GM21529 (cell line): Measurements from ENCODE around the gene POLR1G.
"Not testable (repeated sequence)": the region's sequence is repeated elsewhere in the genome, so short reads cannot be mapped to it uniquely, and the experiment has no call there.

ENCODE experiments used
- ATAC-seq: cut with Tn5 transposase; IDR thresholded peaks from one replicate; pipeline ENCODE4 v1.9.1; 2021; ENCODE audit not compliant: unreplicated experiment

The POLR1G gene

GRCh38 chr19:45419895-45420294, 13.5 kb downstream of the POLR1G start:
- no peak for ATAC-seq

GRCh38 chr19:45420356-45420755, 13.9 kb downstream of the POLR1G start:
- ATAC-seq = no peak

GRCh38 chr19:45420871-45421270, 14.4 kb downstream of the POLR1G start:
- no peak for ATAC-seq

GRCh38 chr19:45421947-45422498, 15.6 kb downstream of the POLR1G start:
- no peak for ATAC-seq

- no peak for ATAC-seq
These were observed 16.7 kb downstream of the POLR1G start for GRCh38 chr19:45423033-45423588.

- ATAC-seq = peak; percentile 63
These were observed 17.2 kb downstream of the POLR1G start, which contains the start of gene ERCC1 for GRCh38 chr19:45423589-45424190. ERCC1 (minus strand) TSS chr19:45423917; CDS start chr19:45423374, 543 bp downstream.

- peak; percentile 9 for ATAC-seq
These were observed 18.0 kb downstream of the POLR1G start for GRCh38 chr19:45424191-45425058.

- ATAC-seq = no peak
These were observed 22.2 kb downstream of the POLR1G start for GRCh38 chr19:45428384-45429231.

GRCh38 chr19:45429896-45430295, 23.5 kb downstream of the POLR1G start:
- ATAC-seq = not testable (repeated sequence)

- ATAC-seq = not testable (repeated sequence)
These were observed 24.6 kb downstream of the POLR1G start for GRCh38 chr19:45431008-45431407.

- not testable (repeated sequence) for ATAC-seq
These were observed 26.1 kb downstream of the POLR1G start for GRCh38 chr19:45432543-45432942.

- ATAC-seq = no peak
These were observed 30.9 kb downstream of the POLR1G start for GRCh38 chr19:45437328-45437727.

GRCh38 chr19:45439190-45439568, 32.7 kb downstream of the POLR1G start:
- no peak for ATAC-seq

- ATAC-seq = peak; percentile 53
These were observed 33.3 kb downstream of the POLR1G start for GRCh38 chr19:45439569-45440258.

- no peak for ATAC-seq
These were observed 33.8 kb downstream of the POLR1G start for GRCh38 chr19:45440259-45440638.

- no peak for ATAC-seq
These were observed 34.6 kb downstream of the POLR1G start for GRCh38 chr19:45440873-45441654.

GRCh38 chr19:45442408-45442777, 35.9 kb downstream of the POLR1G start:
- ATAC-seq = no peak

GRCh38 chr19:45442778-45443461, 36.5 kb downstream of the POLR1G start:
- no peak for ATAC-seq
